Measurements from ENCODE around the gene BLZF1.
"Not testable (repeated sequence)": the region's sequence is repeated elsewhere in the genome, so short reads cannot be mapped to it uniquely, and the experiment has no call there.

The BLZF1 gene

DNA sequence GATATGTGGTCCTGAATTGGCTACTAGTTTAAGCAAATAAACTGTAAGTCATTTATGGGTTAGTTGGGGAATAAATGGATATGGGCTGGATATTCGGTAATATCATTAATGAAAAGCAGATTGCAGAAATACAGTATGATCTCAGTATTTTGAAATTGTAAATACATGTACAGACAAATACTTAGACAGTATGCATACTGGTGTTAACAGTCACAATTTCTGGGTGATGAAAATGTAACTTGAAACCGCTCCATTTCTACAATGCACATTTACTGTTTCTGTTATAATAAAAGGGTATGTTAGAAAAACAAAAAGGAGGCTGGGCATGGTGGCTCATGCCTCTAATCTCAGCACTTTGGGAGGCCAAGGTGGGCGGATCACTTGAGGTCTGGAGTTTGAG is 28.0 kb downstream of the BLZF1 start:
- H3K79me1 ChIP-seq (replicated peaks; ENCODE audit: low read length, poor library complexity, severe bottlenecking): peaks cover 10% of the 10 kb centered on the region
- no peak overlapping the region for H2BK5ac ChIP-seq (ENCODE audit: low read depth, low read length, poor library complexity, severe bottlenecking)
- H4K91ac ChIP-seq (ENCODE audit: low read length): no peak overlapping the region
- no peak overlapping the region for H3K18ac ChIP-seq (ENCODE audit: low read depth in 1 of 2, low read length in 2 of 2)
- no peak overlapping the region for H3K23ac ChIP-seq (ENCODE audit: low read length in 2 of 2)
- 100% methylated on average over 1 of the region's 3 CpGs for WGBS
- no peak overlapping the region for H2BK120ac ChIP-seq (ENCODE audit: low read depth, low read length)
- H3K4me3 ChIP-seq (ENCODE audit: insufficient read depth in 1 of 2, low read depth in 1 of 2, low read length in 2 of 2): no peak overlapping the region
- no peak overlapping the region for H2BK12ac ChIP-seq (ENCODE audit: low read length in 2 of 2)
- no peak for DNase-seq
- no peak overlapping the region for H3K4me2 ChIP-seq (ENCODE audit: low read length, poor library complexity, severe bottlenecking)
- no peak overlapping the region for H3K27ac ChIP-seq (ENCODE audit: low read length, poor library complexity, severe bottlenecking)
- peaks cover 8 to 66% of the 10 kb centered on the region in 2 experiments for H3K36me3 ChIP-seq (ENCODE audit: control insufficient read depth in 1 of 2, insufficient read depth in 2 of 2, low read depth in 1 of 2, low read length in 2 of 2)
- no peak overlapping the region for H2BK15ac ChIP-seq (ENCODE audit: low read depth, poor library complexity, severe bottlenecking)
- H3K9ac ChIP-seq (ENCODE audit: low read length): no peak overlapping the region
- no peak overlapping the region for H3K14ac ChIP-seq (ENCODE audit: low read length in 2 of 2)
- H3K9me3 ChIP-seq (ENCODE audit: control insufficient read depth, low read length): peaks cover 2% of the 10 kb centered on the region
- H3K27me3 ChIP-seq (ENCODE audit: control insufficient read depth in 1 of 2, insufficient read depth in 1 of 2, low read length in 2 of 2): no peaks in the 10 kb centered on the region
- H3K4ac ChIP-seq (ENCODE audit: low read depth in 1 of 2, low read length in 2 of 2): no peak overlapping the region
- no peak overlapping the region for H4K8ac ChIP-seq (ENCODE audit: low read length)
- peaks cover 3% of the 10 kb centered on the region for H3K4me1 ChIP-seq (ENCODE audit: control insufficient read depth, insufficient read depth, low read depth, low read length)
- H2AFZ ChIP-seq (ENCODE audit: low read depth, low read length): no peak overlapping the region
- no peak overlapping the region for H2AK5ac ChIP-seq (ENCODE audit: low read length, severe bottlenecking)

DNA sequence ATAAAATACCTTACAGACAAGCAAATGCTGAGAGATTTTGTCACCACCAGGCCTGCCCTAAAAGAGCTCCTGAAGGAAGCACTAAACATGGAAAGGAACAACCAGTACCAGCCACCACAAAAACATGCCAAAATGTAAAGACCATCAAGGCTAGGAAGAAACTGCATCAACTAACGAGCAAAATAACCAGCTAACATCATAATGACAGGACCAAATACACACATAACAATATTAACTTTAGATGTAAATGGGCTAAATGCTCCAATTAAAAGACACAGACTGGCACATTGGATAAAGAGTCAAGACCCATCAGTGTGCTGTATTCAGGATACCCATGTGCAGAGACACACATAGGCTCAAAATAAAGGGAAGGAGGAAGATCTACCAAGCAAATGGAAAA is 34.6 kb downstream of the BLZF1 start:
- not testable (repeated sequence) for H3K4me1 ChIP-seq (ENCODE audit: control insufficient read depth, insufficient read depth, low read depth, low read length); H3K79me1 ChIP-seq (replicated peaks; ENCODE audit: low read length, poor library complexity, severe bottlenecking); H4K8ac ChIP-seq (ENCODE audit: low read length); H2BK5ac ChIP-seq (ENCODE audit: low read depth, low read length, poor library complexity, severe bottlenecking); H3K18ac ChIP-seq (ENCODE audit: low read depth in 1 of 2, low read length in 2 of 2); H3K36me3 ChIP-seq (ENCODE audit: control insufficient read depth in 1 of 2, insufficient read depth in 2 of 2, low read depth in 1 of 2, low read length in 2 of 2); H2AK5ac ChIP-seq (ENCODE audit: low read length, severe bottlenecking); H3K4ac ChIP-seq (ENCODE audit: low read depth in 1 of 2, low read length in 2 of 2); H3K9me3 ChIP-seq (ENCODE audit: control insufficient read depth, low read length); H3K27me3 ChIP-seq (ENCODE audit: control insufficient read depth in 1 of 2, insufficient read depth in 1 of 2, low read length in 2 of 2); H3K14ac ChIP-seq (ENCODE audit: low read length in 2 of 2); H2BK15ac ChIP-seq (ENCODE audit: low read depth, poor library complexity, severe bottlenecking); H3K4me2 ChIP-seq (ENCODE audit: low read length, poor library complexity, severe bottlenecking); H2AFZ ChIP-seq (ENCODE audit: low read depth, low read length); H4K91ac ChIP-seq (ENCODE audit: low read length); DNase-seq; H2BK12ac ChIP-seq (ENCODE audit: low read length in 2 of 2); H3K23ac ChIP-seq (ENCODE audit: low read length in 2 of 2); H3K9ac ChIP-seq (ENCODE audit: low read length); H3K4me3 ChIP-seq (ENCODE audit: insufficient read depth in 1 of 2, low read depth in 1 of 2, low read length in 2 of 2); H2BK120ac ChIP-seq (ENCODE audit: low read depth, low read length); H3K27ac ChIP-seq (ENCODE audit: low read length, poor library complexity, severe bottlenecking)
- no CpG with 5 or more reads among the region's 1 CpG for WGBS

DNA sequence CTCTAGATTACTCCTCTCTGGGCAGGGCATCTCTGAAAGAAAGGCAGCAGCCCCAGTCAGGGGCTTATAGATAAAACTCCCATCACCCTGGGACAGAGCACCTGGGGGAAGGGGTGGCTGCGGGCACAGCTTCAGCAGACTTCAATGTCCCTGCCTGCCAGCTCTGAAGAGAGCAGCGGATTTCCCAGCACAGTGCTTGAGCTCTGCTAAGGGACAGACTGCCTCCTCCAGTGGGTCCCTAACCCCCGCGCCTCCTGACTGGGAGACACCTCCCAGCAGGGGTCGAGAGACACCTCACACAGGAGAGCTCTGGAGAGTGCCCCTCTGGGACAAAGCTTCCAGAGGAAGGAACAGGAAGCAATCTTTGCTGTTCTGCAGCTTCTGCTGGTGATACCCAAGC is 40.3 kb downstream of the BLZF1 start:
- not testable (repeated sequence) for H3K23ac ChIP-seq (ENCODE audit: low read length in 2 of 2); H3K27ac ChIP-seq (ENCODE audit: low read length, poor library complexity, severe bottlenecking); H2AK5ac ChIP-seq (ENCODE audit: low read length, severe bottlenecking); H3K79me1 ChIP-seq (replicated peaks; ENCODE audit: low read length, poor library complexity, severe bottlenecking); H3K4me1 ChIP-seq (ENCODE audit: control insufficient read depth, insufficient read depth, low read depth, low read length); H2BK15ac ChIP-seq (ENCODE audit: low read depth, poor library complexity, severe bottlenecking); H2AFZ ChIP-seq (ENCODE audit: low read depth, low read length); H3K4me3 ChIP-seq (ENCODE audit: insufficient read depth in 1 of 2, low read depth in 1 of 2, low read length in 2 of 2); DNase-seq; H2BK12ac ChIP-seq (ENCODE audit: low read length in 2 of 2); H3K27me3 ChIP-seq (ENCODE audit: control insufficient read depth in 1 of 2, insufficient read depth in 1 of 2, low read length in 2 of 2); H4K91ac ChIP-seq (ENCODE audit: low read length); H2BK5ac ChIP-seq (ENCODE audit: low read depth, low read length, poor library complexity, severe bottlenecking); H2BK120ac ChIP-seq (ENCODE audit: low read depth, low read length); H3K4ac ChIP-seq (ENCODE audit: low read depth in 1 of 2, low read length in 2 of 2); H3K4me2 ChIP-seq (ENCODE audit: low read length, poor library complexity, severe bottlenecking); H3K14ac ChIP-seq (ENCODE audit: low read length in 2 of 2); H3K36me3 ChIP-seq (ENCODE audit: control insufficient read depth in 1 of 2, insufficient read depth in 2 of 2, low read depth in 1 of 2, low read length in 2 of 2); H3K9me3 ChIP-seq (ENCODE audit: control insufficient read depth, low read length); H3K18ac ChIP-seq (ENCODE audit: low read depth in 1 of 2, low read length in 2 of 2); H3K9ac ChIP-seq (ENCODE audit: low read length); H4K8ac ChIP-seq (ENCODE audit: low read length)
- 96% methylated on average over 5 of the region's 5 CpGs for WGBS

DNA sequence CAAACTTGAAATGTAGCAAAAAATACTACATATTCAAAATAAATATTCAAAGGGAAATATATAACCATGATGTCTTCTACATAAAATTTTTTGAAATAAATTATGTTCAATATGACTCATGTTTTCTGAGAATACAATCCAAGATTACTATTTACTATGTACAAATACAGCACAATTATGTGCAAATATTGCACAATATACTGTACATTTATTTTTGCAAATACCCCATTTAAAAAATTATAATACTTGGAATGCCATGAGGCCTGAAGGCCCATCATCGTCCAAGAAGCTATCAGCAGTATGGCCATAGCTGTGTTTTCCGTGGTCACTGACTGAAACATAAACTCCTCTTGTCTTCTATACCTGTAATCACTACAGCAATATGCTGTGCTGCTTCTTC is 47.0 kb downstream of the BLZF1 start:
- Histone ChIP-seq H2BK15ac (ENCODE audit: low read depth, poor library complexity, severe bottlenecking) (no peak overlapping the region), H3K9me3 (ENCODE audit: control insufficient read depth, low read length) (no peaks in the 10 kb centered on the region), H2BK5ac (ENCODE audit: low read depth, low read length, poor library complexity, severe bottlenecking) (no peak overlapping the region), H2AK5ac (ENCODE audit: low read length, severe bottlenecking) (no peak overlapping the region), H4K8ac (ENCODE audit: low read length) (no peak overlapping the region), H3K14ac (ENCODE audit: low read length in 2 of 2) (no peak overlapping the region), H3K4me2 (ENCODE audit: low read length, poor library complexity, severe bottlenecking) (no peak overlapping the region), H3K27me3 (ENCODE audit: control insufficient read depth in 1 of 2, insufficient read depth in 1 of 2, low read length in 2 of 2) (no peaks in the 10 kb centered on the region), H3K4ac (ENCODE audit: low read depth in 1 of 2, low read length in 2 of 2) (no peak overlapping the region), H3K79me1 (replicated peaks; ENCODE audit: low read length, poor library complexity, severe bottlenecking) (no peaks in the 10 kb centered on the region), H2AFZ (ENCODE audit: low read depth, low read length) (no peak overlapping the region), H3K27ac (ENCODE audit: low read length, poor library complexity, severe bottlenecking) (no peak overlapping the region), H3K36me3 (ENCODE audit: control insufficient read depth in 1 of 2, insufficient read depth in 2 of 2, low read depth in 1 of 2, low read length in 2 of 2) (no peaks in the 10 kb centered on the region), H4K91ac (ENCODE audit: low read length) (no peak overlapping the region), H3K9ac (ENCODE audit: low read length) (no peak overlapping the region), H3K23ac (ENCODE audit: low read length in 2 of 2) (no peak overlapping the region), H3K4me3 (ENCODE audit: insufficient read depth in 1 of 2, low read depth in 1 of 2, low read length in 2 of 2) (no peak overlapping the region), H3K18ac (ENCODE audit: low read depth in 1 of 2, low read length in 2 of 2) (no peak overlapping the region), H3K4me1 (ENCODE audit: control insufficient read depth, insufficient read depth, low read depth, low read length) (no peaks in the 10 kb centered on the region), H2BK12ac (ENCODE audit: low read length in 2 of 2) (no peak overlapping the region), H2BK120ac (ENCODE audit: low read depth, low read length) (no peak overlapping the region)
- DNase-seq: no peak
- WGBS: 86% methylated on average over 2 of the region's 2 CpGs

Measured in mesenchymal stem cell (in vitro differentiated cells and primary cell).